SK-N-SH treated with all-trans-retinoic acid at 6 μM for 48 hours (cell line): ENCODE data around the gene SYNGAP1.
A peak's percentile ranks its signal among the peaks of the same experiment; 100 is the strongest.

Experiments
- ATAC-seq: fragments of 200-7000 bp; cut with Tn5 transposase; 3 replicates; pipeline ENCODE4 v1.9.1; 2020; ENCODE audit warnings: mild to moderate bottlenecking, moderate library complexity
- ARNTL ChIP-seq: fragments of 450-650 bp; formaldehyde crosslinking; IDR thresholded peaks from 2 replicates; pipeline ENCODE4 v1.5.0; 2020; ENCODE audit warnings: low read depth, mild to moderate bottlenecking, moderate library complexity, borderline replicate concordance
- BACH2 ChIP-seq: fragments of 250-450 bp; sonication (Bioruptor Pico); IDR thresholded peaks from 2 replicates; pipeline ENCODE4 v1.9.0; 2021; ENCODE audit warnings: mild to moderate bottlenecking, borderline replicate concordance
- CSDC2 ChIP-seq: fragments of 250-450 bp; sonication (Bioruptor Pico); IDR thresholded peaks from 2 replicates; pipeline ENCODE4 v1.5.0; 2020; ENCODE audit warnings: mild to moderate bottlenecking, moderate library complexity
- ESRRG ChIP-seq: fragments of 250-450 bp; sonication (Bioruptor Pico); IDR thresholded peaks from 2 replicates; pipeline ENCODE4 v1.6.1; 2021; ENCODE audit warnings: mild to moderate bottlenecking
- GLIS3 ChIP-seq: fragments of 250-450 bp; sonication (Bioruptor Pico); IDR thresholded peaks from 2 replicates; pipeline ENCODE4 v1.5.0; 2020; ENCODE audit warnings: mild to moderate bottlenecking, moderate library complexity
- ISL1 ChIP-seq: fragments of 250-450 bp; sonication (Bioruptor Pico); IDR thresholded peaks from 2 replicates; pipeline ENCODE4 v2.1.2; 2022; ENCODE audit warnings: mild to moderate bottlenecking, moderate library complexity
- OSR1 ChIP-seq: fragments of 250-450 bp; sonication (Bioruptor Pico); IDR thresholded peaks from 2 replicates; pipeline ENCODE4 v1.8.0; 2022; ENCODE audit warnings: moderate library complexity, mild to moderate bottlenecking, inconsistent platforms
- PPARA ChIP-seq: fragments of 250-450 bp; sonication (Bioruptor Pico); IDR thresholded peaks from 2 replicates; pipeline ENCODE4 v1.5.0; 2020; ENCODE audit warnings: mild to moderate bottlenecking, borderline replicate concordance
- RARB ChIP-seq: fragments of 250-450 bp; sonication (Bioruptor Pico); IDR thresholded peaks from 2 replicates; pipeline ENCODE4 v1.8.0; 2021; ENCODE audit warnings: mild to moderate bottlenecking, moderate library complexity
- SNAI2 ChIP-seq: fragments of 250-450 bp; sonication (Bioruptor Pico); IDR thresholded peaks from 2 replicates; pipeline ENCODE4 v1.5.0; 2020; ENCODE audit warnings: mild to moderate bottlenecking, moderate library complexity
- TOX ChIP-seq: fragments of 250-450 bp; sonication (Bioruptor Pico); IDR thresholded peaks from 2 replicates; pipeline ENCODE4 v1.8.0; 2021; ENCODE audit warnings: mild to moderate bottlenecking, moderate library complexity, borderline replicate concordance
- ZC3H10 ChIP-seq: fragments of 250-450 bp; sonication (Bioruptor Pico); IDR thresholded peaks from 2 replicates; pipeline ENCODE4 v1.5.1; 2021; ENCODE audit warnings: mild to moderate bottlenecking, moderate library complexity
- ZFP3 ChIP-seq: fragments of 250-450 bp; sonication (Bioruptor Pico); IDR thresholded peaks from 2 replicates; pipeline ENCODE4 v1.5.0; 2020; ENCODE audit warnings: mild to moderate bottlenecking, moderate library complexity
- ZFP30 ChIP-seq: fragments of 450-650 bp; formaldehyde crosslinking; IDR thresholded peaks from 2 replicates; pipeline ENCODE4 v1.5.0; 2022; ENCODE audit warnings: mild to moderate bottlenecking, moderate library complexity
- ZNF565 ChIP-seq: fragments of 450-650 bp; formaldehyde crosslinking; conservative IDR thresholded peaks from 2 replicates; pipeline ENCODE4 v1.5.0; 2020; ENCODE audit warnings: low read depth, mild to moderate bottlenecking, moderate library complexity
- ZNF70 ChIP-seq: fragments of 450-650 bp; formaldehyde crosslinking; IDR thresholded peaks from 2 replicates; pipeline ENCODE4 v1.5.0; 2020; ENCODE audit warnings: mild to moderate bottlenecking, moderate library complexity
- ZNF8 ChIP-seq: fragments of 450-650 bp; formaldehyde crosslinking; IDR thresholded peaks from 2 replicates; pipeline ENCODE4 v1.5.0; 2020; ENCODE audit warnings: mild to moderate bottlenecking, moderate library complexity
- TF ChIP-seq, protein P1 (sequence below): fragments of 250-450 bp; sonication (Bioruptor Pico); IDR thresholded peaks from 2 replicates; pipeline ENCODE4 v1.8.0; 2020; ENCODE audit warnings: mild to moderate bottlenecking, moderate library complexity, borderline replicate concordance
- TF ChIP-seq, protein P2 (sequence below): fragments of 250-450 bp; sonication (Bioruptor Pico); IDR thresholded peaks from 2 replicates; pipeline ENCODE4 v1.8.0; 2021; ENCODE audit warnings: low read depth, mild to moderate bottlenecking, moderate library complexity, borderline replicate concordance
- TF ChIP-seq, protein P3 (sequence below): fragments of 250-450 bp; sonication (Bioruptor Pico); IDR thresholded peaks from 2 replicates; pipeline ENCODE4 v1.5.1; 2020; ENCODE audit warnings: low read depth, mild to moderate bottlenecking, moderate library complexity
- TF ChIP-seq, protein P4 (sequence below): fragments of 250-450 bp; sonication (Bioruptor Pico); IDR thresholded peaks from 2 replicates; pipeline ENCODE4 v1.5.1; 2021; ENCODE audit warnings: mild to moderate bottlenecking, moderate library complexity

The SYNGAP1 gene

DNA sequence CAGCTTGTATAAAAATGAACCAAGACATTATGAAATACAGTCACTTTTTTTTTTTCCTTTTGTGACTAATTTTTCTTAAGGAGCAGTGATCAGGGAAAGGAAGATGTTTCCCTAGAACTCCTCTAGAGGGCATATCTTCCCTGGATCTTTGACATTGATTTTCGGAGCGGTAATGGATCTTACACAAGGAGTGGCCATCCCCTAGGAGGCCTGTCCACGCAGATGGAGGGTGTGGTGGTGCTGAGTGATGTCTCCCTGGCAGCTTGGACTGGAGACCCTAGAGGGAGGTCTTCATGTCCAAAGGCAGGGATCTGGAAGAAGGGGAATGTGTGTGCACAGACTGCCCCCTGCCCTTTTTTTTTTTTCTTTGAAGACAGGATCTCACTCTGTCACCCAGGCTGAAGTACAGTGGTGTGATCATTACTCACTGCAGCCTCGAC, 35.3 kb upstream of the SYNGAP1 start:
- ATAC-seq, result peak; percentile 92
- TF ChIP-seq ESRRG (CRISPR knock-in tag), result no peak
- TF ChIP-seq RARB (CRISPR knock-in tag), result no peak
- no peak for TF ChIP-seq ZNF565 (CRISPR knock-in tag)
- no peak for TF ChIP-seq BACH2 (CRISPR knock-in tag)
- TF ChIP-seq ZNF70, result no peak
- no peak for TF ChIP-seq SNAI2 (CRISPR knock-in tag)
- TF ChIP-seq, protein P1, sequence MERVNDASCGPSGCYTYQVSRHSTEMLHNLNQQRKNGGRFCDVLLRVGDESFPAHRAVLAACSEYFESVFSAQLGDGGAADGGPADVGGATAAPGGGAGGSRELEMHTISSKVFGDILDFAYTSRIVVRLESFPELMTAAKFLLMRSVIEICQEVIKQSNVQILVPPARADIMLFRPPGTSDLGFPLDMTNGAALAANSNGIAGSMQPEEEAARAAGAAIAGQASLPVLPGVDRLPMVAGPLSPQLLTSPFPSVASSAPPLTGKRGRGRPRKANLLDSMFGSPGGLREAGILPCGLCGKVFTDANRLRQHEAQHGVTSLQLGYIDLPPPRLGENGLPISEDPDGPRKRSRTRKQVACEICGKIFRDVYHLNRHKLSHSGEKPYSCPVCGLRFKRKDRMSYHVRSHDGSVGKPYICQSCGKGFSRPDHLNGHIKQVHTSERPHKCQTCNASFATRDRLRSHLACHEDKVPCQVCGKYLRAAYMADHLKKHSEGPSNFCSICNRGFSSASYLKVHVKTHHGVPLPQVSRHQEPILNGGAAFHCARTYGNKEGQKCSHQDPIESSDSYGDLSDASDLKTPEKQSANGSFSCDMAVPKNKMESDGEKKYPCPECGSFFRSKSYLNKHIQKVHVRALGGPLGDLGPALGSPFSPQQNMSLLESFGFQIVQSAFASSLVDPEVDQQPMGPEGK (CRISPR knock-in tag), result no peak
- TF ChIP-seq ISL1 (CRISPR knock-in tag), result no peak
- TF ChIP-seq, protein P2, sequence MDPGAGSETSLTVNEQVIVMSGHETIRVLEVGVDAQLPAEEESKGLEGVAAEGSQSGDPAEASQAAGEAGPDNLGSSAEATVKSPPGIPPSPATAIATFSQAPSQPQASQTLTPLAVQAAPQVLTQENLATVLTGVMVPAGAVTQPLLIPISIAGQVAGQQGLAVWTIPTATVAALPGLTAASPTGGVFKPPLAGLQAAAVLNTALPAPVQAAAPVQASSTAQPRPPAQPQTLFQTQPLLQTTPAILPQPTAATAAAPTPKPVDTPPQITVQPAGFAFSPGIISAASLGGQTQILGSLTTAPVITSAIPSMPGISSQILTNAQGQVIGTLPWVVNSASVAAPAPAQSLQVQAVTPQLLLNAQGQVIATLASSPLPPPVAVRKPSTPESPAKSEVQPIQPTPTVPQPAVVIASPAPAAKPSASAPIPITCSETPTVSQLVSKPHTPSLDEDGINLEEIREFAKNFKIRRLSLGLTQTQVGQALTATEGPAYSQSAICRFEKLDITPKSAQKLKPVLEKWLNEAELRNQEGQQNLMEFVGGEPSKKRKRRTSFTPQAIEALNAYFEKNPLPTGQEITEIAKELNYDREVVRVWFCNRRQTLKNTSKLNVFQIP (CRISPR knock-in tag), result no peak
- no peak for TF ChIP-seq ZNF8 (CRISPR knock-in tag)
- TF ChIP-seq OSR1 (CRISPR knock-in tag), result no peak
- TF ChIP-seq PPARA (CRISPR knock-in tag), result no peak
- TF ChIP-seq, protein P3, sequence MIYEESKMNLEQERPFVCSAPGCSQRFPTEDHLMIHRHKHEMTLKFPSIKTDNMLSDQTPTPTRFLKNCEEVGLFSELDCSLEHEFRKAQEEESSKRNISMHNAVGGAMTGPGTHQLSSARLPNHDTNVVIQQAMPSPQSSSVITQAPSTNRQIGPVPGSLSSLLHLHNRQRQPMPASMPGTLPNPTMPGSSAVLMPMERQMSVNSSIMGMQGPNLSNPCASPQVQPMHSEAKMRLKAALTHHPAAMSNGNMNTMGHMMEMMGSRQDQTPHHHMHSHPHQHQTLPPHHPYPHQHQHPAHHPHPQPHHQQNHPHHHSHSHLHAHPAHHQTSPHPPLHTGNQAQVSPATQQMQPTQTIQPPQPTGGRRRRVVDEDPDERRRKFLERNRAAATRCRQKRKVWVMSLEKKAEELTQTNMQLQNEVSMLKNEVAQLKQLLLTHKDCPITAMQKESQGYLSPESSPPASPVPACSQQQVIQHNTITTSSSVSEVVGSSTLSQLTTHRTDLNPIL (CRISPR knock-in tag), result no peak
- TF ChIP-seq ZC3H10 (CRISPR knock-in tag), result no peak
- TF ChIP-seq ZFP3 (CRISPR knock-in tag), result no peak
- no peak for TF ChIP-seq TOX (CRISPR knock-in tag)
- TF ChIP-seq ARNTL, result no peak
- no peak for TF ChIP-seq ZFP30
- TF ChIP-seq, protein P4, sequence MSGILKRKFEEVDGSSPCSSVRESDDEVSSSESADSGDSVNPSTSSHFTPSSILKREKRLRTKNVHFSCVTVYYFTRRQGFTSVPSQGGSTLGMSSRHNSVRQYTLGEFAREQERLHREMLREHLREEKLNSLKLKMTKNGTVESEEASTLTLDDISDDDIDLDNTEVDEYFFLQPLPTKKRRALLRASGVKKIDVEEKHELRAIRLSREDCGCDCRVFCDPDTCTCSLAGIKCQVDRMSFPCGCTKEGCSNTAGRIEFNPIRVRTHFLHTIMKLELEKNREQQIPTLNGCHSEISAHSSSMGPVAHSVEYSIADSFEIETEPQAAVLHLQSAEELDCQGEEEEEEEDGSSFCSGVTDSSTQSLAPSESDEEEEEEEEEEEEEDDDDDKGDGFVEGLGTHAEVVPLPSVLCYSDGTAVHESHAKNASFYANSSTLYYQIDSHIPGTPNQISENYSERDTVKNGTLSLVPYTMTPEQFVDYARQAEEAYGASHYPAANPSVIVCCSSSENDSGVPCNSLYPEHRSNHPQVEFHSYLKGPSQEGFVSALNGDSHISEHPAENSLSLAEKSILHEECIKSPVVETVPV (CRISPR knock-in tag), result no peak
- TF ChIP-seq CSDC2, result no peak

DNA sequence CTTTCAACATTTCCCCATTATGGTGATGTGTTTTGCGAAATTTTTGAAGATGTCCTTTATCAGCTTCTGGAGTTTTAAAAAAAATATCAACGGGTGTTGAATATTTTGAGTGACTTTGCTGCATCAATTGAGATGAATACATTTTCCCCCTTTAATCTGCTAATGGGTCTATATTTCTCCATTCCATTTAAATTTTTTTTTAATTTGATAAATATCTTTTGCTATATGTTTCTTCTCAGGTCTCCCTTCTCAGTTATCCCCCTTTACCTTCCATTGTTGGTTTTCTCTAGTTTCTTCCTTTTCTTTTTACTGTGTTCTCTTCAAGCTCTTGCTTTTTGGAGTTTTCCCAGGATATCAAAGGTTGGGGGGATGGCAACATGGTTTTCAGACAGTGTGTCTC, 29.7 kb upstream of the SYNGAP1 start:
- no peak for TF ChIP-seq ZNF565 (CRISPR knock-in tag)
- no peak for TF ChIP-seq ZFP30
- no peak for TF ChIP-seq ZNF8 (CRISPR knock-in tag)
- TF ChIP-seq, protein P2 (CRISPR knock-in tag), result no peak
- TF ChIP-seq ISL1 (CRISPR knock-in tag), result no peak
- TF ChIP-seq, protein P3 (CRISPR knock-in tag), result no peak
- no peak for TF ChIP-seq ZFP3 (CRISPR knock-in tag)
- TF ChIP-seq GLIS3, result no peak
- TF ChIP-seq RARB (CRISPR knock-in tag), result no peak
- TF ChIP-seq TOX (CRISPR knock-in tag), result no peak
- TF ChIP-seq, protein P1 (CRISPR knock-in tag), result no peak
- no peak for ATAC-seq
